ENCODE data around the gene MACIR. TPM values are rescaled to one million over a fixed set of nuclear protein-coding genes. Genes with fewer than 3 reads are reported as not detected.

MACIR gene
- total and polyA plus RNA-seq, 2 donors (not counting 3 experiments of a cell fraction or from before 2014, with no cell fraction given): 4.0 to 9.3 TPM

- intact Hi-C loops (cut with micrococcal nuclease) (no loop called here), dilution Hi-C loops (cut with MboI; ENCODE audit: extremely low pct_ligation_motif_present, low sequenced_read_pairs) (no loop called here)
- DNase-seq (ENCODE audit: low read depth, low spot score) (no peak), FAIRE-seq (no peak)
- TF ChIP-seq JUN (IDR thresholded peaks at IDR 0.05; ENCODE audit: borderline replicate concordance, insufficient read depth, insufficient read length, low read depth) (no peak), GATA2 (IDR thresholded peaks at IDR 0.05; ENCODE audit: insufficient read depth, insufficient read length, low read depth, low read length) (no peak), CTCF (IDR thresholded peaks at IDR 0.05; ENCODE audit: extremely low read depth in 1 of 2, insufficient read depth in 1 of 2, low read depth in 1 of 2, low read length in 2 of 2) (no peak), EZH2 (IDR thresholded peaks at IDR 0.05; ENCODE audit: borderline replicate concordance, low read depth, low read length, severe bottlenecking) (no peak), MYC (IDR thresholded peaks at IDR 0.05; ENCODE audit: low read depth, low read length) (no peak), MAX (IDR thresholded peaks at IDR 0.05; ENCODE audit: insufficient read depth, insufficient read length) (no peak), FOS (IDR thresholded peaks at IDR 0.05; ENCODE audit: borderline replicate concordance, insufficient read depth, low read length) (no peak), POLR2A (IDR thresholded peaks at IDR 0.05; ENCODE audit: low read depth, low read length) (no peak), POLR2AphosphoS5 (IDR thresholded peaks at IDR 0.05; ENCODE audit: insufficient read depth, low read depth, low read length) (no peak)
- H3K79me2 ChIP-seq (ENCODE audit: control insufficient read depth, insufficient read depth, low read length): peaks cover 1% of the 10 kb centered on the region
- no peak overlapping the region for H2AFZ ChIP-seq (ENCODE audit: low read depth, low read length)
- H3K36me3 ChIP-seq (ENCODE audit: control insufficient read depth in 2 of 2, extremely low read depth in 1 of 2, insufficient read depth in 2 of 2, low read length in 2 of 2): peaks cover 4 to 5% of the 10 kb centered on the region in 2 experiments
- BruUV-seq (replicated peaks): no TSS peak
- no peak overlapping the region for H3K4me3 ChIP-seq (replicated peaks in 1 of 3; ENCODE audit: insufficient read depth in 1 of 3, low read depth in 1 of 3, low read length in 3 of 3)
- no peaks in the 10 kb centered on the region for H3K27me3 ChIP-seq (ENCODE audit: control insufficient read depth in 2 of 2, insufficient read depth in 2 of 2, low read length in 2 of 2)
- H4K20me1 ChIP-seq (replicated peaks; ENCODE audit: control insufficient read depth, extremely low read depth, insufficient read depth, low read length): no peaks in the 10 kb centered on the region
- POLR2A ChIA-PET: no interaction called here
- CTCF ChIA-PET: interaction anchor here (1.5 kb wide), 1 partner anchor 48 kb away, joined by 3 read pairs; no protein-coding TSS in a partner anchor
- H3K9me3 ChIP-seq (replicated peaks; ENCODE audit: control insufficient read depth, insufficient read depth, low read length): no peaks in the 10 kb centered on the region
- no peak overlapping the region for H3K27ac ChIP-seq (ENCODE audit: insufficient read depth, low read depth, low read length)
- no peaks in the 10 kb centered on the region for H3K9me1 ChIP-seq (replicated peaks; ENCODE audit: control insufficient read depth, extremely low read depth, insufficient read depth, low read length)
- H3K9ac ChIP-seq (replicated peaks; ENCODE audit: extremely low read depth, insufficient read depth, low read length): no peak overlapping the region
- H3K4me1 ChIP-seq (ENCODE audit: control insufficient read depth, extremely low read depth, insufficient read depth, low read length): no peaks in the 10 kb centered on the region
- no peak overlapping the region for H3K4me2 ChIP-seq (ENCODE audit: insufficient read depth, low read length)
These were observed 22.4 kb downstream of the MACIR start for GRCh38 chr5:103280967-103281366.
